Measurements from ENCODE around the gene YIF1B.

The YIF1B gene

DNA sequence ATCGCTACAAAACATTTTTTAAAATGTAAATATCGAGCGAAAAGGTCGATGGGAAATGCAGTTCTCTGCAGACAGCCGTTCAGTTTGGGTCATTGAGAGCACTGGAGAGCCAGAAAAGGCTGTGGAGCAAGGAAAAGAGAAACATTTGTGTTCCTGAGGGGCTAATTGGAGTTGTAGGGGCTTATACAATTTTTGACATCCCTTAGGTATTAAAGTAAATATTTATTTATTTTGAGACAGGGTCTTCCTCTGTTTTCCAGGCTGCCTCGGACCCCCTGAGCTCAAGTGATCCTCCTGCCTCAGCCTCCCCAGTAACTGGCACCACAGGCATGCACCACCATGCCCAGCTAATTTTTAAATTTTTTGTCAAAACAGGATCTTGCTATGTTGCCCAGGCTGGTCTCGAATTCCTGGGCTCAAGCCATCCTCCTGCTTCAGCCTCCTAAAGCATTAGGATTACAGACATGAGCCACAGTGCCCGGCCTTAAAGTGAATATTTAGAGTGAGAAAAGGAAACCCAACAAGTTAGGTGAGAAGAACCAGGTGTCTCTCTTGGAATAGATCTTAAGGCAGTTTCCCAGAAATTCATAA is 825 bp upstream of the YIF1B start:
- CTCF ChIA-PET = no interaction called here
- DNase-seq (ENCODE audit: extremely low spot score) = peak; percentile 36
- POLR2A ChIA-PET = no interaction called here
- TF ChIP-seq FOXK2 (IDR thresholded peaks at IDR 0.05) = no peak
- TF ChIP-seq SUZ12 (IDR thresholded peaks at IDR 0.05) = no peak
- no peak for TF ChIP-seq BHLHE40 (IDR thresholded peaks at IDR 0.05; ENCODE audit: borderline replicate concordance)
- TF ChIP-seq SP1 (IDR thresholded peaks at IDR 0.05) = no peak
- TF ChIP-seq ZNF384 (IDR thresholded peaks at IDR 0.05) = no peak
- TF ChIP-seq CTBP1 (IDR thresholded peaks at IDR 0.05; ENCODE audit: borderline replicate concordance) = no peak
- no peak for TF ChIP-seq FOXM1 (IDR thresholded peaks at IDR 0.05; ENCODE audit: borderline replicate concordance)
- no peak for TF ChIP-seq ARNT (IDR thresholded peaks at IDR 0.05)

DNA sequence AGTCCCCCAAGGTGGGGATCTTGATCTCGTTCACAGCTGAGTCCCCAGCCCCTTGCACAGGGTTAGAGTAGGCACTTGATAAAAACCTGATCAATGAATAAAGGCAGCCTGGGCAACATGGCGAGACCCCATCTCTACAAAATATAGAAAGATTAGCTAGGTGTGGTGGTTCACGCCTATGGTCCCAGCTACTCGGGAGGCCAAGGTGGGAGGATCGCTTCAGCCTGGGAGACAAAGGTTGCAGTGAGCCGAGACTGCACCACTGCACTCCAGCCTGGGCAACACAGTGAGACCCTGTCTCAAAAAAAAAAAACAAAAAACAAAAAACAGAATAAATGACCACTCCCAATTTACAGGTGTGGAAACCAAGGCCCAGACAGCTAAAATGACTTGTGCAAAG is 4.8 kb downstream of the YIF1B start:
- CTCF ChIA-PET = interaction anchor here (1.0 kb wide), 1 partner anchor 24 kb away, joined by 3 read pairs; no protein-coding TSS in a partner anchor
- POLR2A ChIA-PET = no interaction called here
- TF ChIP-seq CTBP1 (IDR thresholded peaks at IDR 0.05; ENCODE audit: borderline replicate concordance) (no peak), PKNOX1 (IDR thresholded peaks at IDR 0.05) (no peak), HDGF (IDR thresholded peaks at IDR 0.05; ENCODE audit: borderline replicate concordance) (no peak), L3MBTL2 (conservative IDR thresholded peaks at IDR 0.05) (no peak), FOXM1 (IDR thresholded peaks at IDR 0.05; ENCODE audit: borderline replicate concordance) (no peak), ARNT (IDR thresholded peaks at IDR 0.05) (no peak), NFRKB (IDR thresholded peaks at IDR 0.05) (no peak)
- DNase-seq (ENCODE audit: extremely low spot score) = no peak

GRCh38 chr19:38310279-38310670 is 5.5 kb downstream of the YIF1B start:
- DNase-seq (ENCODE audit: extremely low spot score) = no peak
- POLR2A ChIA-PET = no interaction called here
- no peak for TF ChIP-seq FOXK2 (IDR thresholded peaks at IDR 0.05)
- no peak for TF ChIP-seq ZNF384 (IDR thresholded peaks at IDR 0.05)
- no peak for TF ChIP-seq LEF1 (IDR thresholded peaks at IDR 0.05; ENCODE audit: borderline replicate concordance)
- TF ChIP-seq SP1 (IDR thresholded peaks at IDR 0.05) = no peak
- TF ChIP-seq PKNOX1 (IDR thresholded peaks at IDR 0.05) = no peak
- TF ChIP-seq NFRKB (IDR thresholded peaks at IDR 0.05) = no peak
- TF ChIP-seq L3MBTL2 (conservative IDR thresholded peaks at IDR 0.05) = no peak
- CTCF ChIA-PET = interaction anchor here (1.0 kb wide), 1 partner anchor 25 kb away, joined by 3 read pairs; no protein-coding TSS in a partner anchor

GRCh38 chr19:38309615-38310278 is 6.0 kb downstream of the YIF1B start:
- TF ChIP-seq ELF4 (IDR thresholded peaks at IDR 0.05) = no peak
- no peak for TF ChIP-seq CTBP1 (IDR thresholded peaks at IDR 0.05; ENCODE audit: borderline replicate concordance)
- TF ChIP-seq FOXA1 (IDR thresholded peaks at IDR 0.05) = no peak
- ChIA-PET CTCF (no interaction called here), POLR2A (no interaction called here)
- DNase-seq (ENCODE audit: extremely low spot score) = no peak

- TF ChIP-seq SP1 (IDR thresholded peaks at IDR 0.05) (no peak), FOXK2 (IDR thresholded peaks at IDR 0.05) (no peak)
- ChIA-PET CTCF (no interaction called here), POLR2A (no interaction called here)
- DNase-seq (ENCODE audit: extremely low spot score) = no peak
These were observed 6.7 kb downstream of the YIF1B start for GRCh38 chr19:38308926-38309614.

GRCh38 chr19:38308006-38308766 is 7.6 kb downstream of the YIF1B start:
- ChIA-PET POLR2A (no interaction called here), CTCF (no interaction called here)
- TF ChIP-seq HDGF (IDR thresholded peaks at IDR 0.05; ENCODE audit: borderline replicate concordance) (no peak), SUZ12 (IDR thresholded peaks at IDR 0.05) (no peak), L3MBTL2 (conservative IDR thresholded peaks at IDR 0.05) (no peak), CTBP1 (IDR thresholded peaks at IDR 0.05; ENCODE audit: borderline replicate concordance) (no peak), NFRKB (IDR thresholded peaks at IDR 0.05) (no peak), PKNOX1 (IDR thresholded peaks at IDR 0.05) (no peak), FOXA1 (IDR thresholded peaks at IDR 0.05) (no peak), BHLHE40 (IDR thresholded peaks at IDR 0.05; ENCODE audit: borderline replicate concordance) (no peak), LEF1 (IDR thresholded peaks at IDR 0.05; ENCODE audit: borderline replicate concordance) (no peak), TARDBP (IDR thresholded peaks at IDR 0.05) (no peak), SP1 (IDR thresholded peaks at IDR 0.05) (no peak), ARNT (IDR thresholded peaks at IDR 0.05) (no peak)
- no peak for DNase-seq (ENCODE audit: extremely low spot score)

Measured in HEK293T (cell line).